Measurements from ENCODE around the gene TEAD2.

The TEAD2 gene

DNA sequence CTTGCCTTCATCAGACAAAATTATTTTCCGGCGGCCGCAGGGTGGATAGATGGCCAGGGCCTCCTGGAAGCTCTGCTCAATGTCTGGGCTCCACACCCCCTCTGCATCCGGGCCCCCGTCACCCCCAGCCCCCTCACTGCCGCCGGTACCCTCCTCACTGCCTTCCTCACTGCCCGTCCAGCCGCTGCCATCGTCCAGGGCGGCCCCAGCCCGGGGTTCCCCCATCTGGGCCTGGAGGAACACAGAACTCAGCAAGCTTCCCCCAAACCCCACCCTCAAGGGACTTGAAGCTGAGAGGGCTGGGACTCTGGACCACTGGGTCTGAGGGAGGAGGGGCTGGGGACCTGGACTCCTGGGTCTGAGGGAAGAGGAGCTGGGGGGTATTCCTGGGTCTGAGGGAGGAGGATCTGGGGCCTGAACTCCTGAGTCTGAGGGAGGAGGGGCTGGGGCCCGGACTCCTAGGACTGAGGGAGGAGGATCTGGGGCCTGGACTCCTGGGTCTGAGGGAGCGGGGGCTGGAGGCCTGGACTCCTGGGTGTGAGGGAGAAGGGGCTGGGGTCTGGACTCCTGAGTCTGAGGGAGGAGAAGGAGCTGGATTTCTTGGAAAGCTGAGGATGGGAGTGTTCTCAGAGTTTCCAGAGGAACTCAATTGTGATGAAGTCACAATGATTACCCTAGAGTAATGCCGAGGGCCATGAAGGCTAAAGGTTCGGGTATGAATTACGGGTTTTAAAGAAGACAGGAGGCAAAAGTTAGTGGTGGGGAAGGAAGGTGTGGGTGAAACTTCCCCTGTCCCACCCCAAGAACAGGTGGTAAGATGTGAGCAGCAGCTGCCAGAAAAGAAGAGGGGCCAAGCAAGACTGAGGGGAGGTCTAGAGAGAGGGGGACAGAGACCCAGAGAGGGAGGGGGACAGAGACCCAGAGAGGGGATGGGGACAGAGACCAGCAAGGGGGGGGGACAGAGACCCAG is 2.1 kb downstream of the TEAD2 start:
- Histone ChIP-seq H3K27me3 (replicated peaks; ENCODE audit: control insufficient read depth, insufficient read depth, low read length) (peaks cover 1% of the 10 kb centered on the region; the same call in 1 of the 2 replicates), H3K4me3 (replicated peaks; ENCODE audit: low read depth, low read length) (no peak overlapping the region)
- TF ChIP-seq, protein P1, sequence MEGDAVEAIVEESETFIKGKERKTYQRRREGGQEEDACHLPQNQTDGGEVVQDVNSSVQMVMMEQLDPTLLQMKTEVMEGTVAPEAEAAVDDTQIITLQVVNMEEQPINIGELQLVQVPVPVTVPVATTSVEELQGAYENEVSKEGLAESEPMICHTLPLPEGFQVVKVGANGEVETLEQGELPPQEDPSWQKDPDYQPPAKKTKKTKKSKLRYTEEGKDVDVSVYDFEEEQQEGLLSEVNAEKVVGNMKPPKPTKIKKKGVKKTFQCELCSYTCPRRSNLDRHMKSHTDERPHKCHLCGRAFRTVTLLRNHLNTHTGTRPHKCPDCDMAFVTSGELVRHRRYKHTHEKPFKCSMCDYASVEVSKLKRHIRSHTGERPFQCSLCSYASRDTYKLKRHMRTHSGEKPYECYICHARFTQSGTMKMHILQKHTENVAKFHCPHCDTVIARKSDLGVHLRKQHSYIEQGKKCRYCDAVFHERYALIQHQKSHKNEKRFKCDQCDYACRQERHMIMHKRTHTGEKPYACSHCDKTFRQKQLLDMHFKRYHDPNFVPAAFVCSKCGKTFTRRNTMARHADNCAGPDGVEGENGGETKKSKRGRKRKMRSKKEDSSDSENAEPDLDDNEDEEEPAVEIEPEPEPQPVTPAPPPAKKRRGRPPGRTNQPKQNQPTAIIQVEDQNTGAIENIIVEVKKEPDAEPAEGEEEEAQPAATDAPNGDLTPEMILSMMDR (IDR thresholded peaks at IDR 0.05; ENCODE audit: insufficient read depth, low read length, poor library complexity, severe bottlenecking) = no peak

GRCh38 chr19:49357186-49357585 is 5.0 kb downstream of the TEAD2 start:
- DNase-seq (ENCODE audit: extremely low read depth, insufficient read length) = no peak
- Histone ChIP-seq H3K27me3 (replicated peaks; ENCODE audit: control insufficient read depth, insufficient read depth, low read length) (peaks cover 1% of the 10 kb centered on the region; the same call in 1 of the 2 replicates), H3K36me3 (ENCODE audit: control insufficient read depth, insufficient read depth, low read length) (no peaks in the 10 kb centered on the region), H3K4me3 (replicated peaks; ENCODE audit: low read depth, low read length) (no peak overlapping the region)
- TF ChIP-seq, protein P1 (IDR thresholded peaks at IDR 0.05; ENCODE audit: insufficient read depth, low read length, poor library complexity, severe bottlenecking) = no peak

More for the DNA sequence above, 2.1 kb downstream of the TEAD2 start:
- H3K36me3 ChIP-seq (ENCODE audit: control insufficient read depth, insufficient read depth, low read length) = no peaks in the 10 kb centered on the region
- DNase-seq (ENCODE audit: extremely low read depth, insufficient read length) = no peak

DNA sequence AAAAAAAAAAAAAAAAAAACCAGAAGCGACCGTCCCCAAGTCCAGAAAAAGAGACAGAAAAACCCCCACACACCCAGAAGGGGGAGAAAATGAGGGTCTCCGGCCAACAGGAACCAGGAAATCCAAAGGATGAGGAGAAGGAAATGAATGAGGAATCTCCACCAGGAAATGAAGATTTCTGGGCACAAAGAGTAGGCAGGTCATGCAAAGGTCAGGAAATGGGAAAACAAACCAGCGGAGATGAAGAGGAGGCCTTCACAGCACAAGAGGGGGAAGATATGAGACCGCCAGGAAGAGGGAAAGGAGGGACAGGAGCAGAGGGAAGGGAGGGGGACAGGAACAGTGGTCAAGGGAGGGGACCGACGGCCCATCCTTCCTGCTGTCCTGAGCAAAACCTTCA is 5.8 kb downstream of the TEAD2 start:
- H3K36me3 ChIP-seq (ENCODE audit: control insufficient read depth, insufficient read depth, low read length) = no peaks in the 10 kb centered on the region
- TF ChIP-seq, protein P1 (IDR thresholded peaks at IDR 0.05; ENCODE audit: insufficient read depth, low read length, poor library complexity, severe bottlenecking) = no peak

DNA sequence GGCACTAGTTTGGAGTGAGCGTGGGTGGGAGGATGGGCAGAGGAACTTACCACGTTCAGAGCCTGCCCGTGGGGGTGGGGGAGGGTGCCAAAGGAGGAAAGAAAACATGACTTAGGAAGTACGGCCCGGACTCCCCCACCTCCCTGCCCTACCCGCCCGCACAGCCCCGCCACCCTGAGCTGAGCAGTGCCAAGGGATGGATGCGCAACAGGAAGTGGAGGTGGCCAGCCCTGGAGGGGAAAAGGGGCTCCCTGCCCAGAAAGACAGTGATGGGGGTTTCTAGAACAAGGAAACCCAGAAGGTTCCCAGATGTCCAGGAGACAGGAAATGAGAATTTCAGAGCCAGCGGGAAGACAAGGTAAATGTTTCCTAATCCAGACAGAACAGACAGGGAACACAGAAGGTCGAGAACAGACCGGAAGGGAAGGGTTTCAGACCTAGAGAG is 6.3 kb downstream of the TEAD2 start:
- Histone ChIP-seq H3K4me3 (replicated peaks; ENCODE audit: low read depth, low read length) (no peak overlapping the region), H3K36me3 (ENCODE audit: control insufficient read depth, insufficient read depth, low read length) (no peaks in the 10 kb centered on the region), H3K27me3 (replicated peaks; ENCODE audit: control insufficient read depth, insufficient read depth, low read length) (peaks cover 1% of the 10 kb centered on the region; the same call in 1 of the 2 replicates)
- TF ChIP-seq, protein P1 (IDR thresholded peaks at IDR 0.05; ENCODE audit: insufficient read depth, low read length, poor library complexity, severe bottlenecking) = no peak
- DNase-seq (ENCODE audit: extremely low read depth, insufficient read length) = no peak

More for the DNA sequence above, 5.8 kb downstream of the TEAD2 start:
- Histone ChIP-seq H3K4me3 (replicated peaks; ENCODE audit: low read depth, low read length) (no peak overlapping the region), H3K27me3 (replicated peaks; ENCODE audit: control insufficient read depth, insufficient read depth, low read length) (peaks cover 1% of the 10 kb centered on the region; the same call in 1 of the 2 replicates)
- no peak for DNase-seq (ENCODE audit: extremely low read depth, insufficient read length)

GRCh38 chr19:49349567-49349966 is 12.6 kb downstream of the TEAD2 start:
- TF ChIP-seq, protein P1 (IDR thresholded peaks at IDR 0.05; ENCODE audit: insufficient read depth, low read length, poor library complexity, severe bottlenecking) = no peak

More at GRCh38 chr19:49349567-49349966, 12.6 kb downstream of the TEAD2 start:
- no peak for DNase-seq (ENCODE audit: extremely low read depth, insufficient read length)
- Histone ChIP-seq H3K36me3 (ENCODE audit: control insufficient read depth, insufficient read depth, low read length) (no peaks in the 10 kb centered on the region), H3K4me3 (replicated peaks; ENCODE audit: low read depth, low read length) (no peak overlapping the region), H3K27me3 (replicated peaks; ENCODE audit: control insufficient read depth, insufficient read depth, low read length) (no peaks in the 10 kb centered on the region; the same call in 1 of the 2 replicates)
